Parathyroid adenoma (tissue), 2 donors: ENCODE measurements around the gene MT1E.

Experiments
- H2AFZ ChIP-seq: fragments of 300-600 bp; sonication (generic); one replicate; pipeline ENCODE4 v1.7.0; 2017; ENCODE audit warnings: antibody characterized with exemption, mild to moderate bottlenecking
- H3K27ac ChIP-seq: fragments of 300-600 bp; sonication (generic); one replicate; pipeline ENCODE4 v1.7.0; 2017
- H3K27me3 ChIP-seq: fragments of 300-600 bp; sonication (generic); one replicate; pipeline ENCODE4 v1.7.0; 2017; ENCODE audit warnings: low read length; ENCODE audit not compliant: control insufficient read depth, insufficient read depth
- H3K36me3 ChIP-seq: fragments of 300-600 bp; sonication (generic); one replicate; pipeline ENCODE4 v1.7.0; 2017; ENCODE audit warnings: low read length; ENCODE audit not compliant: control insufficient read depth, insufficient read depth
- H3K4me1 ChIP-seq: fragments of 300-600 bp; sonication (generic); one replicate; pipeline ENCODE4 v1.7.0; 2017; ENCODE audit warnings: control low read depth
- H3K4me2 ChIP-seq: fragments of 300-600 bp; sonication (generic); one replicate; pipeline ENCODE4 v1.7.0; 2017; ENCODE audit warnings: low read length
- H3K4me3 ChIP-seq: fragments of 300-600 bp; sonication (generic); one replicate; pipeline ENCODE4 v1.7.0; 2017; ENCODE audit warnings: low read depth, low read length
- H3K79me2 ChIP-seq: fragments of 300-600 bp; sonication (generic); one replicate; pipeline ENCODE4 v1.7.0; 2017; ENCODE audit warnings: control low read depth
- H3K9ac ChIP-seq: fragments of 300-600 bp; sonication (generic); one replicate; pipeline ENCODE4 v1.7.0; 2017; ENCODE audit warnings: mild to moderate bottlenecking
- H3K9me3 ChIP-seq: fragments of 300-600 bp; sonication (generic); one replicate; pipeline ENCODE4 v1.7.0; 2017; ENCODE audit warnings: low read length; ENCODE audit not compliant: control insufficient read depth
- CTCF ChIP-seq: fragments of 300-600 bp; sonication (generic); IDR thresholded peaks from one replicate; pipeline ENCODE4 v1.7.0; 2017; ENCODE audit warnings: antibody characterized with exemption, mild to moderate bottlenecking
- donor health status: primary hyperparathyroidism.

The MT1E gene

GRCh38 chr16:56623637-56624036, 1.9 kb upstream of the MT1E start:
- Histone ChIP-seq H2AFZ (no peak overlapping the region), H3K4me1 (no peaks in the 10 kb centered on the region)

GRCh38 chr16:56625943-56626654, 518 bp downstream of the MT1E start:
- H2AFZ ChIP-seq, result peak overlapping the region; percentile 90
- no peaks in the 10 kb centered on the region for H3K36me3 ChIP-seq
- H3K27ac ChIP-seq, result peak overlapping the region; percentile 65
- no peaks in the 10 kb centered on the region for H3K4me1 ChIP-seq
- no peak for TF ChIP-seq CTCF
- no peaks in the 10 kb centered on the region for H3K9me3 ChIP-seq
- H3K79me2 ChIP-seq, result no peaks in the 10 kb centered on the region
- peak overlapping the region; percentile 57 for H3K4me3 ChIP-seq
- H3K9ac ChIP-seq, result no peak overlapping the region
- no peaks in the 10 kb centered on the region for H3K27me3 ChIP-seq
- H3K4me2 ChIP-seq, result peak overlapping the region; percentile 75

More at GRCh38 chr16:56623637-56624036, 1.9 kb upstream of the MT1E start:
- Histone ChIP-seq H3K9ac (no peak overlapping the region), H3K36me3 (no peaks in the 10 kb centered on the region), H3K79me2 (no peaks in the 10 kb centered on the region), H3K4me2 (no peak overlapping the region), H3K4me3 (no peak overlapping the region), H3K9me3 (no peaks in the 10 kb centered on the region), H3K27me3 (no peaks in the 10 kb centered on the region), H3K27ac (no peak overlapping the region)
- no peak for TF ChIP-seq CTCF

GRCh38 chr16:56626685-56627084, 1.1 kb downstream of the MT1E start:
- Histone ChIP-seq H3K4me3 (no peak overlapping the region), H3K36me3 (no peaks in the 10 kb centered on the region), H3K9ac (no peak overlapping the region), H3K79me2 (no peaks in the 10 kb centered on the region), H3K9me3 (no peaks in the 10 kb centered on the region), H3K4me2 (peak overlapping the region; percentile 8), H3K4me1 (no peaks in the 10 kb centered on the region), H2AFZ (no peak overlapping the region), H3K27me3 (no peaks in the 10 kb centered on the region), H3K27ac (no peak overlapping the region)
- TF ChIP-seq CTCF, result no peak

- Histone ChIP-seq H3K9ac (no peak overlapping the region), H3K4me2 (no peak overlapping the region), H3K27ac (no peak overlapping the region), H3K27me3 (no peaks in the 10 kb centered on the region), H3K9me3 (no peaks in the 10 kb centered on the region), H3K4me3 (no peak overlapping the region), H3K36me3 (no peaks in the 10 kb centered on the region), H3K79me2 (no peaks in the 10 kb centered on the region), H3K4me1 (no peaks in the 10 kb centered on the region), H2AFZ (no peak overlapping the region)
- no peak for TF ChIP-seq CTCF
Observed at GRCh38 chr16:56628486-56629350, 3.1 kb downstream of the MT1E start.
